ENCODE measurements around the gene JADE3. TPM values are rescaled to one million over a fixed set of nuclear protein-coding genes. Genes with fewer than 3 reads are reported as not detected.

JADE3 gene
- total RNA-seq, 1 experiment from 2014 or later = 5.5 TPM

DNA sequence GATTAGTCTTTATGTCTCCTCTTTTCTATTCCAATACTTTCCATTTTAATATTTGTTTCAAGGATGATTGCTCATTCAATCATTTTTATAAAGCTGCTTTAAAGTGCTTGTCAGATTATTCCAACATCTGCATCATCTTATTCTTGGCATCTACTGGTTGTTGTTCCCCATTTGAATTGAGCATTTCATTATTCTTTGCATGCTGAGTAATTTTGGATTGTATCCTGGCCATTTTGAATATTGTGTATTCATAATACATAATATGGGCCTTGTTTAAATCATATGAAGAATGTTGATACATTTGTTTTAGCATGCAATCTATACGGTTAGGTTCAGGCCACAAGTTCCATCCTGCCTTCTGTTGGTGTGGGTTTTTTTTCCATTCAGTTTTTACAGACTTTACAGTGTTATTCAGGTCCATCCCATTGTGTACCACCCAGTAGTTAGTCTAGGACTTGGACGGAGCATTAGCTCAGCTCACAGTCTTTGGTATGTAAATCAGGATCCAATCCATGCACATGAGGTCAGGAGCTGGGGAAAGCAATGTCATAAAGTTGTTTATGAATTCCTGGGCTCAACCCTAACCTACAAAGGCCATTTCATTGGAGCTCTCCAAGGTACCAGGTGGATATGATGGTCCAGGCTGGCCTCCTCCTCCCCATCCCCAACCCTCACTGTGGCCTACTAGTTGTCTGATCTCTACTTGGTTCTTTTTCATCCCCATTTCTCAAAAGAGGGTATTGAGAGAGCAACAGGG is 186.3 kb downstream of the JADE3 start:
- H3K9me3 ChIP-seq (replicated peaks) = no peaks in the 10 kb centered on the region
- DNase-seq = no peak
- H3K27me3 ChIP-seq = no peaks in the 10 kb centered on the region
- H3K36me3 ChIP-seq = no peaks in the 10 kb centered on the region
- no peaks in the 10 kb centered on the region for H3K4me1 ChIP-seq
- H3K4me3 ChIP-seq = no peak overlapping the region
- no peak overlapping the region for H3K27ac ChIP-seq

DNA sequence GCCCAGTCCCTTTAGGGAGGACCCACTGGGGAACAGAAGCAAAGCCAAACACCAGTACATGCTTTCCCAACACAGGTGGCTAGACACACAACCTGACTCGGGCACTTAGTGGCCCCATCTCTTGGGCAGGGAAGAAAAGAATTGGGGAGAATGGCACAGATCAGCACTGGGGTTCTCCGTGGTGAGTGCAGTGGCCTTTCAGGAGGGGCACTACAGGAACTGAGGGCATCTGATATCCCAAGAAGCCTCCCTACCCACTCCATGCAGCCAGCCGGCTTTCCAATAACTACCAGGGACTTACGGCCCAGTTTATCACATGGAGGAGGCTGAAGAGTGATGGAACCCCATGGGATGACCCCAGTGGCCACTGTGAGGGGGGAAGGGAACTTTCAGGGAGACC is 189.0 kb downstream of the JADE3 start:
- H3K4me3 ChIP-seq = no peak overlapping the region
- no peak for DNase-seq
- H3K9me3 ChIP-seq (replicated peaks) = no peaks in the 10 kb centered on the region
- H3K27ac ChIP-seq = no peak overlapping the region
- no peaks in the 10 kb centered on the region for H3K27me3 ChIP-seq
- no peaks in the 10 kb centered on the region for H3K4me1 ChIP-seq
- H3K36me3 ChIP-seq = no peaks in the 10 kb centered on the region

Other genes with a start within 250 kb of the JADE3 start
- 1.9 and 2.2 TPM in 2 replicates for gene SLC9A7, start 153.3 kb upstream of the JADE3 start, total RNA-seq (2014; rRNA removed; shearing (Covaris generic))
- gene RP2, start 75.4 kb upstream of the JADE3 start, total RNA-seq (2014; rRNA removed; shearing (Covaris generic)) = 14.4 and 15.0 TPM in 2 replicates
- gene RGN, start 166.0 kb downstream of the JADE3 start, total RNA-seq (2014; rRNA removed; shearing (Covaris generic)) = not detected in 2 replicates
- gene NDUFB11, start 232.3 kb downstream of the JADE3 start, total RNA-seq (2014; rRNA removed; shearing (Covaris generic)) = 92.7 and 122 TPM in 2 replicates
- 51.7 and 52.3 TPM in 2 replicates for gene RBM10, start 232.8 kb downstream of the JADE3 start, total RNA-seq (2014; rRNA removed; shearing (Covaris generic))